A549 (cell line): ENCODE data around the gene GGT7. TPM values are rescaled to one million over a fixed set of nuclear protein-coding genes. Genes with fewer than 3 reads are reported as not detected.

Experiments used
- ATAC-seq, 2 experiments: fragments of 200-7000 bp in 1 of 2; fragments of >200 bp in 1 of 2; cut with Nextera tagmentation in 1 of 2; cut with Tn5 transposase in 1 of 2; 3 replicates each; pipeline versions ENCODE4 v1.8.0 to v1.9.1; 2018 to 2020; ENCODE audit warnings: mild to moderate bottlenecking in 1 of 2, moderate library complexity in 1 of 2
- CTCF ChIA-PET: fragments of 300-600 bp; sonication (Branson Sonifier 250); formaldehyde crosslinking; extraction: SDS; loops from one replicate; lab custom pipeline; 2021; ENCODE audit warnings: antibody characterized with exemption, inconsistent platforms; lab: Yijun Ruan, JAX
- POLR2A ChIA-PET: fragments of 350-600 bp; formaldehyde crosslinking; extraction: SDS; loops from one replicate; lab custom pipeline; 2021; ENCODE audit warnings: antibody characterized with exemption, inconsistent platforms; lab: Yijun Ruan, JAX
- DNase-seq, 2 experiments: peaks; one replicate each; pipeline versions ENCODE4 v3.0.0 to v3.0.0-alpha.2; 2011 to 2016; ENCODE audit warnings: low read depth in 1 of 2, low spot score in 1 of 2
- FAIRE-seq: peaks from 2 replicates; lab custom pipeline; 2011; peaks lifted over from hg19 to GRCh38; lab: Jason Lieb, UNC
- H3K27ac ChIP-seq, 2 experiments: fragments of >200 bp; sonication (Bioruptor Twin); formaldehyde crosslinking; 3 replicates each; pipeline ENCODE4 v1.5.1; 2016 to 2017
- H3K4me1 ChIP-seq: fragments of >200 bp; sonication (Bioruptor Twin); formaldehyde crosslinking; 3 replicates; pipeline ENCODE4 v1.6.1; 2016
- H3K4me2 ChIP-seq: fragments of >200 bp; sonication (Bioruptor Twin); formaldehyde crosslinking; 3 replicates; pipeline ENCODE4 v1.6.1; 2016
- H3K4me3 ChIP-seq: fragments of >200 bp; sonication (Bioruptor Twin); formaldehyde crosslinking; 3 replicates; pipeline ENCODE4 v1.5.1; 2016
- H3K9me3 ChIP-seq: fragments of >200 bp; sonication (Bioruptor Twin); formaldehyde crosslinking; 3 replicates; pipeline ENCODE4 v1.6.1; 2016
- BHLHE40 ChIP-seq: IDR thresholded peaks from 2 replicates; pipeline ENCODE4 v1.6.1; 2012; ENCODE audit warnings: low read depth, low read length, inconsistent platforms
- CBX8 ChIP-seq: fragments of 200-600 bp; sonication (generic); IDR thresholded peaks from 2 replicates; pipeline ENCODE4 v1.6.1; 2016
- CHD4 ChIP-seq: fragments of 200-600 bp; sonication (generic); IDR thresholded peaks from 2 replicates; pipeline ENCODE4 v1.6.1; 2016; ENCODE audit warnings: antibody characterized with exemption, mild to moderate bottlenecking, borderline replicate concordance
- EHMT2 ChIP-seq: fragments of 200-600 bp; sonication (generic); IDR thresholded peaks from 2 replicates; pipeline ENCODE4 v1.6.1; 2016; ENCODE audit warnings: antibody characterized with exemption, low read depth, mild to moderate bottlenecking, moderate library complexity
- FOSB ChIP-seq: fragments of 250-450 bp; sonication (Bioruptor Pico); IDR thresholded peaks from 2 replicates; pipeline ENCODE4 v1.5.0; 2020; ENCODE audit warnings: mild to moderate bottlenecking, moderate library complexity
- FOXS1 ChIP-seq: fragments of 250-450 bp; sonication (Bioruptor Pico); IDR thresholded peaks from 2 replicates; pipeline ENCODE4 v1.5.0; 2020; ENCODE audit warnings: mild to moderate bottlenecking, moderate library complexity
- GATA3 ChIP-seq: IDR thresholded peaks from 2 replicates; pipeline ENCODE4 v1.6.1; 2012; ENCODE audit warnings: borderline replicate concordance
- HDAC2 ChIP-seq: fragments of 200-600 bp; sonication (generic); IDR thresholded peaks from 2 replicates; pipeline ENCODE4 v1.6.1; 2016
- HOXA7 ChIP-seq: fragments of 250-450 bp; sonication (Bioruptor Pico); IDR thresholded peaks from 2 replicates; pipeline ENCODE4 v1.5.0; 2020; ENCODE audit warnings: mild to moderate bottlenecking, moderate library complexity
- HOXB5 ChIP-seq: fragments of 250-450 bp; sonication (Bioruptor Pico); IDR thresholded peaks from 2 replicates; pipeline ENCODE4 v1.5.0; 2020; ENCODE audit warnings: mild to moderate bottlenecking, moderate library complexity
- JUN ChIP-seq, 2 experiments: fragments of >200 bp; sonication (Bioruptor Twin); formaldehyde crosslinking; IDR thresholded peaks; 2 replicates in 1 of 2; 3 replicates in 1 of 2; pipeline ENCODE4 v1.6.1; 2016 to 2017
- JUNB ChIP-seq: fragments of >200 bp; sonication (Bioruptor Twin); formaldehyde crosslinking; IDR thresholded peaks from 2 replicates; pipeline ENCODE4 v1.6.1; 2016
- KDM5A ChIP-seq: fragments of 200-600 bp; sonication (generic); IDR thresholded peaks from 2 replicates; pipeline ENCODE4 v1.6.1; 2016; ENCODE audit warnings: antibody characterized with exemption, mild to moderate bottlenecking
- NFE2L2 ChIP-seq: fragments of 150-350 bp; conservative IDR thresholded peaks from 2 replicates; pipeline ENCODE4 v1.6.1; 2014; ENCODE audit warnings: low read length
- NR3C1 ChIP-seq: fragments of >200 bp; sonication (Bioruptor Twin); formaldehyde crosslinking; IDR thresholded peaks from 3 replicates; pipeline ENCODE4 v1.6.1; 2017
- PHF8 ChIP-seq: fragments of 200-600 bp; sonication (generic); IDR thresholded peaks from 2 replicates; pipeline ENCODE4 v1.6.1; 2016; ENCODE audit warnings: low read depth, mild to moderate bottlenecking, antibody characterized with exemption, moderate library complexity, borderline replicate concordance
- RFX5 ChIP-seq: fragments of 450-650 bp; IDR thresholded peaks from 2 replicates; pipeline ENCODE4 v1.7.1; 2014; ENCODE audit warnings: antibody characterized with exemption, mild to moderate bottlenecking, moderate library complexity
- SREBF2 ChIP-seq: fragments of 450-650 bp; IDR thresholded peaks from 2 replicates; pipeline ENCODE4 v1.6.1; 2014; ENCODE audit warnings: mild to moderate bottlenecking, moderate library complexity
- WGBS: methylation state at CpG from one replicate; pipeline ENCODE4 v1.1.6; 2017; ENCODE audit errors: missing lambda C conversion rate; 5-methylcytosine and 5-hydroxymethylcytosine counted together
- polyA plus RNA-seq, 4 experiments: library from polyadenylated mRNA; depleted of rRNA in 3 of 4; stranded (reverse); fragments of >200 nt; fragmentation: RNase III in 1 of 4; extraction: RNeasy Plus Mini Kit Qiagen cat#74134 plus additional on column Dnase treatment in 1 of 4; gene quantifications; 2 replicates in 3 of 4; 3 replicates in 1 of 4; pipeline ENCODE4 v1.2.3, GENCODE V29; 2011 to 2017
- TF ChIP-seq, protein P1 (sequence below): fragments of 450-650 bp; IDR thresholded peaks from 2 replicates; pipeline ENCODE4 v1.6.1; 2014; ENCODE audit warnings: antibody characterized with exemption
- TF ChIP-seq, protein P2 (sequence below): IDR thresholded peaks from 2 replicates; pipeline ENCODE4 v1.6.1; 2012
- TF ChIP-seq, protein P3 (sequence below): fragments of 200-600 bp; sonication (generic); IDR thresholded peaks from 2 replicates; pipeline ENCODE4 v1.6.1; 2016; ENCODE audit warnings: antibody characterized with exemption, mild to moderate bottlenecking, moderate library complexity
- TF ChIP-seq, protein P4 (sequence below): fragments of >200 bp; sonication (Bioruptor Twin); formaldehyde crosslinking; IDR thresholded peaks from 3 replicates; pipeline ENCODE4 v1.5.1; 2016
- TF ChIP-seq, protein P5 (sequence below): fragments of 250-450 bp; sonication (Bioruptor Pico); IDR thresholded peaks from 2 replicates; pipeline ENCODE4 v1.5.0; 2020; ENCODE audit warnings: low read depth, mild to moderate bottlenecking, moderate library complexity
- TF ChIP-seq, protein P6 (sequence below): fragments of >200 bp; sonication (Bioruptor Twin); formaldehyde crosslinking; IDR thresholded peaks from 2 replicates; pipeline ENCODE4 v1.6.1; 2016

The GGT7 gene
- polyA plus RNA-seq, 2 of the 4 experiments (the other 2 are of a cell fraction) = 3.5 to 9.1 TPM

DNA sequence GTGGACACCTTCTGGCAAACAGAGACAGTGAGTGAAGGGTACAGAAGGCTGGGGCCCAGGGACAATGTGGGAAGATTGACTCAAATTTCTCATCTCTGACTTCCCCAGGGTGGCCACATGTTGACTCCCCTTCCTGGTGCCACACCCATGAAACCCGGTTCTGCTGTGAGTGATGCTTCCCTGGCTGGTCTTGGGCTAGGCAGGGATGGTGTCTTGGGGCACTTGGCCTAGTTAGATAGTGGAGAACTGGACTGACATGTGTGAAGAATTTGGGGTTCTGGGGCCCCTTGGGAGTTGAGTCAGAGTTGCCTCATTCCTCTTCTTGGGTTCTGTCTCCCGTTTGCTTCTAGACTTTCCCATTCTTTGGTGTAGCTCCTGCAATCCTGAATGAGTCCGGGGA is 48.8 kb upstream of the GGT7 start:
- TF ChIP-seq FOXS1 (CRISPR knock-in tag) (no peak), JUN (IDR thresholded peaks at IDR 0.05) (no peak), HOXA7 (no peak), HOXB5 (CRISPR knock-in tag) (no peak), PHF8 (no peak)
- TF ChIP-seq, protein P1, sequence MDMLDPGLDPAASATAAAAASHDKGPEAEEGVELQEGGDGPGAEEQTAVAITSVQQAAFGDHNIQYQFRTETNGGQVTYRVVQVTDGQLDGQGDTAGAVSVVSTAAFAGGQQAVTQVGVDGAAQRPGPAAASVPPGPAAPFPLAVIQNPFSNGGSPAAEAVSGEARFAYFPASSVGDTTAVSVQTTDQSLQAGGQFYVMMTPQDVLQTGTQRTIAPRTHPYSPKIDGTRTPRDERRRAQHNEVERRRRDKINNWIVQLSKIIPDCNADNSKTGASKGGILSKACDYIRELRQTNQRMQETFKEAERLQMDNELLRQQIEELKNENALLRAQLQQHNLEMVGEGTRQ = no peak
- TF ChIP-seq, protein P2, sequence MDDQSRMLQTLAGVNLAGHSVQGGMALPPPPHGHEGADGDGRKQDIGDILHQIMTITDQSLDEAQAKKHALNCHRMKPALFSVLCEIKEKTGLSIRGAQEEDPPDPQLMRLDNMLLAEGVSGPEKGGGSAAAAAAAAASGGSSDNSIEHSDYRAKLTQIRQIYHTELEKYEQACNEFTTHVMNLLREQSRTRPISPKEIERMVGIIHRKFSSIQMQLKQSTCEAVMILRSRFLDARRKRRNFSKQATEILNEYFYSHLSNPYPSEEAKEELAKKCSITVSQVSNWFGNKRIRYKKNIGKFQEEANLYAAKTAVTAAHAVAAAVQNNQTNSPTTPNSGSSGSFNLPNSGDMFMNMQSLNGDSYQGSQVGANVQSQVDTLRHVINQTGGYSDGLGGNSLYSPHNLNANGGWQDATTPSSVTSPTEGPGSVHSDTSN = no peak
- peaks cover 8% of the 10 kb centered on the region; the same call in 2 of the 3 replicates for H3K9me3 ChIP-seq
- no peak overlapping the region for H3K4me2 ChIP-seq
- ATAC-seq (no peak), FAIRE-seq (no peak), DNase-seq (no peak)
- CTCF ChIA-PET = interaction anchor here (1.1 kb wide), 1 partner anchor 21 kb away, joined by 3 read pairs; no protein-coding TSS in a partner anchor
- no peak overlapping the region for H3K4me3 ChIP-seq
- H3K4me1 ChIP-seq = peaks cover 16% of the 10 kb centered on the region
- 73% methylated on average over 3 of the region's 3 CpGs for WGBS
- peak overlapping the region in 1 of 2 experiments; percentile 73; a peak in 2 of 6 replicates for H3K27ac ChIP-seq
- POLR2A ChIA-PET = no interaction called here

DNA sequence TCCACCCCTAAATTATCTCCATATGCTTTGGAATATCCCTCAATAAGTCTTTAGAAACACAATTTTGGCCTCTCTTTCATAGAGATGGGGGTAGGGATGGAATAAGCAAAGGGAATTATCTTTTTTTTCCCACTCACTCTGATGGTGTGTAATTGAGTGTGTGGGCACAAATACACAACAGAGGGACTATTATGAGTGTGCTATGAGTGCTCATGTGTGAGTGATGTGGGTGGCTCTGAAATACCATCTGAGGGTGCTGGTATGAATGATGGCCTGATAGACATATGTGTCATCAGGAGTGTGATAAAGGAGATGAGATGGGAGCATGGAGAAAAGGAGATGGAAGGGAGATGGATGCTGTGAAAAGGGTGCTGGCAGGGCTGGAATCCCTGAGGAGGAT is 47.4 kb upstream of the GGT7 start:
- CTCF ChIA-PET = interaction anchor here (0.6 to 1.3 kb wide), 3 partner anchors 46 to 1218 kb away, joined by 3 to 4 read pairs (median 3); no protein-coding TSS in a partner anchor
- TF ChIP-seq FOSB (CRISPR knock-in tag) = no peak
- TF ChIP-seq, protein P2 = no peak
- TF ChIP-seq CHD4 = no peak
- no peak for TF ChIP-seq RFX5
- TF ChIP-seq FOXS1 (CRISPR knock-in tag) = no peak
- TF ChIP-seq NR3C1 = no peak
- TF ChIP-seq HOXB5 (CRISPR knock-in tag) = no peak
- TF ChIP-seq, protein P3, sequence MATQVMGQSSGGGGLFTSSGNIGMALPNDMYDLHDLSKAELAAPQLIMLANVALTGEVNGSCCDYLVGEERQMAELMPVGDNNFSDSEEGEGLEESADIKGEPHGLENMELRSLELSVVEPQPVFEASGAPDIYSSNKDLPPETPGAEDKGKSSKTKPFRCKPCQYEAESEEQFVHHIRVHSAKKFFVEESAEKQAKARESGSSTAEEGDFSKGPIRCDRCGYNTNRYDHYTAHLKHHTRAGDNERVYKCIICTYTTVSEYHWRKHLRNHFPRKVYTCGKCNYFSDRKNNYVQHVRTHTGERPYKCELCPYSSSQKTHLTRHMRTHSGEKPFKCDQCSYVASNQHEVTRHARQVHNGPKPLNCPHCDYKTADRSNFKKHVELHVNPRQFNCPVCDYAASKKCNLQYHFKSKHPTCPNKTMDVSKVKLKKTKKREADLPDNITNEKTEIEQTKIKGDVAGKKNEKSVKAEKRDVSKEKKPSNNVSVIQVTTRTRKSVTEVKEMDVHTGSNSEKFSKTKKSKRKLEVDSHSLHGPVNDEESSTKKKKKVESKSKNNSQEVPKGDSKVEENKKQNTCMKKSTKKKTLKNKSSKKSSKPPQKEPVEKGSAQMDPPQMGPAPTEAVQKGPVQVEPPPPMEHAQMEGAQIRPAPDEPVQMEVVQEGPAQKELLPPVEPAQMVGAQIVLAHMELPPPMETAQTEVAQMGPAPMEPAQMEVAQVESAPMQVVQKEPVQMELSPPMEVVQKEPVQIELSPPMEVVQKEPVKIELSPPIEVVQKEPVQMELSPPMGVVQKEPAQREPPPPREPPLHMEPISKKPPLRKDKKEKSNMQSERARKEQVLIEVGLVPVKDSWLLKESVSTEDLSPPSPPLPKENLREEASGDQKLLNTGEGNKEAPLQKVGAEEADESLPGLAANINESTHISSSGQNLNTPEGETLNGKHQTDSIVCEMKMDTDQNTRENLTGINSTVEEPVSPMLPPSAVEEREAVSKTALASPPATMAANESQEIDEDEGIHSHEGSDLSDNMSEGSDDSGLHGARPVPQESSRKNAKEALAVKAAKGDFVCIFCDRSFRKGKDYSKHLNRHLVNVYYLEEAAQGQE = no peak
- no peak for TF ChIP-seq JUN (IDR thresholded peaks at IDR 0.05)
- TF ChIP-seq, all 56 proteins: peak for 0
- ATAC-seq (no peak), DNase-seq (no peak), FAIRE-seq (no peak)
- no peak overlapping the region for H3K27ac ChIP-seq
- POLR2A ChIA-PET = no interaction called here
- H3K4me2 ChIP-seq = no peak overlapping the region
- H3K9me3 ChIP-seq = peaks cover 8% of the 10 kb centered on the region; the same call in 2 of the 3 replicates
- H3K4me1 ChIP-seq = peaks cover 16% of the 10 kb centered on the region
- no peak overlapping the region for H3K4me3 ChIP-seq

DNA sequence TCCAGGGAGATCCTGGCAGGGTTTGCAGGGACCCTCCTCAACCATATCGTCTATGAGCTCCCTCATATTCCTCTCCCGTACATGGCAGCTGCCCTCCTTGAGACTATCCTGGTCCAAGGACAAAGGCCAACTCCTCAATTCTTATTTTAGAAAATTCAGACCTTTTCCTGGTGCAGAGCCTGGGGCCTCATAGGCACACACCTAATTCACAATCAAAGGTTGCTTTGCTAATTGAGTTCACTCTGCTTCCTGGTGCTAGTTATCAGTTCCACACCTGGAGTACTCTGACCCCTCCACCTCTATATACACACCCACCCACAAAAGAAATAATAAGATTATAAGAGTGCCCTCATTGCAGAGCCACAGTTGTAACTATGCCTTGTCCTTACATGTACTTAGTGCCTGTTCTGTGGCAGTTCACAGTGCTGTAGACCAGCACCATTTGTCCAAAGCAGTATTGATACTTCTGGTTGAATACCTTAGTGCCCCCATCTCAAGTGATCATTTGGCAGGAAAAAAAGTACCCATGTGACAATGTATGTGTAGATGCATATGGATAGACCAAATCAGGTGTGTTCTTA is 44.2 kb upstream of the GGT7 start:
- DNase-seq (no peak), FAIRE-seq (no peak), ATAC-seq (no peak)
- POLR2A ChIA-PET = no interaction called here
- Histone ChIP-seq H3K4me3 (no peak overlapping the region), H3K4me2 (no peak overlapping the region), H3K9me3 (no peaks in the 10 kb centered on the region), H3K27ac (no peak overlapping the region), H3K4me1 (peaks cover under 1% of the 10 kb centered on the region)
- CTCF ChIA-PET = no interaction called here
- 87% methylated on average over 2 of the region's 2 CpGs for WGBS
- TF ChIP-seq HDAC2 (no peak), SREBF2 (no peak), KDM5A (no peak), BHLHE40 (no peak), HOXB5 (CRISPR knock-in tag) (no peak), NFE2L2 (no peak), NR3C1 (no peak), GATA3 (no peak), EHMT2 (no peak), JUNB (no peak), CBX8 (no peak)
- TF ChIP-seq, protein P4, sequence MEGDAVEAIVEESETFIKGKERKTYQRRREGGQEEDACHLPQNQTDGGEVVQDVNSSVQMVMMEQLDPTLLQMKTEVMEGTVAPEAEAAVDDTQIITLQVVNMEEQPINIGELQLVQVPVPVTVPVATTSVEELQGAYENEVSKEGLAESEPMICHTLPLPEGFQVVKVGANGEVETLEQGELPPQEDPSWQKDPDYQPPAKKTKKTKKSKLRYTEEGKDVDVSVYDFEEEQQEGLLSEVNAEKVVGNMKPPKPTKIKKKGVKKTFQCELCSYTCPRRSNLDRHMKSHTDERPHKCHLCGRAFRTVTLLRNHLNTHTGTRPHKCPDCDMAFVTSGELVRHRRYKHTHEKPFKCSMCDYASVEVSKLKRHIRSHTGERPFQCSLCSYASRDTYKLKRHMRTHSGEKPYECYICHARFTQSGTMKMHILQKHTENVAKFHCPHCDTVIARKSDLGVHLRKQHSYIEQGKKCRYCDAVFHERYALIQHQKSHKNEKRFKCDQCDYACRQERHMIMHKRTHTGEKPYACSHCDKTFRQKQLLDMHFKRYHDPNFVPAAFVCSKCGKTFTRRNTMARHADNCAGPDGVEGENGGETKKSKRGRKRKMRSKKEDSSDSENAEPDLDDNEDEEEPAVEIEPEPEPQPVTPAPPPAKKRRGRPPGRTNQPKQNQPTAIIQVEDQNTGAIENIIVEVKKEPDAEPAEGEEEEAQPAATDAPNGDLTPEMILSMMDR = no peak
- TF ChIP-seq, protein P5, sequence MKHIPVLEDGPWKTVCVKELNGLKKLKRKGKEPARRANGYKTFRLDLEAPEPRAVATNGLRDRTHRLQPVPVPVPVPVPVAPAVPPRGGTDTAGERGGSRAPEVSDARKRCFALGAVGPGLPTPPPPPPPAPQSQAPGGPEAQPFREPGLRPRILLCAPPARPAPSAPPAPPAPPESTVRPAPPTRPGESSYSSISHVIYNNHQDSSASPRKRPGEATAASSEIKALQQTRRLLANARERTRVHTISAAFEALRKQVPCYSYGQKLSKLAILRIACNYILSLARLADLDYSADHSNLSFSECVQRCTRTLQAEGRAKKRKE = no peak
- TF ChIP-seq, protein P6, sequence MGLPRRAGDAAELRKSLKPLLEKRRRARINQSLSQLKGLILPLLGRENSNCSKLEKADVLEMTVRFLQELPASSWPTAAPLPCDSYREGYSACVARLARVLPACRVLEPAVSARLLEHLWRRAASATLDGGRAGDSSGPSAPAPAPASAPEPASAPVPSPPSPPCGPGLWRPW = no peak
